ENCODE results near the gene IFT74. TPM values are rescaled to one million over a fixed set of nuclear protein-coding genes. Genes with fewer than 3 reads are reported as not detected.

The IFT74 gene
- total RNA-seq, 1 experiment from 2014 or later: 6.0 TPM

DNA sequence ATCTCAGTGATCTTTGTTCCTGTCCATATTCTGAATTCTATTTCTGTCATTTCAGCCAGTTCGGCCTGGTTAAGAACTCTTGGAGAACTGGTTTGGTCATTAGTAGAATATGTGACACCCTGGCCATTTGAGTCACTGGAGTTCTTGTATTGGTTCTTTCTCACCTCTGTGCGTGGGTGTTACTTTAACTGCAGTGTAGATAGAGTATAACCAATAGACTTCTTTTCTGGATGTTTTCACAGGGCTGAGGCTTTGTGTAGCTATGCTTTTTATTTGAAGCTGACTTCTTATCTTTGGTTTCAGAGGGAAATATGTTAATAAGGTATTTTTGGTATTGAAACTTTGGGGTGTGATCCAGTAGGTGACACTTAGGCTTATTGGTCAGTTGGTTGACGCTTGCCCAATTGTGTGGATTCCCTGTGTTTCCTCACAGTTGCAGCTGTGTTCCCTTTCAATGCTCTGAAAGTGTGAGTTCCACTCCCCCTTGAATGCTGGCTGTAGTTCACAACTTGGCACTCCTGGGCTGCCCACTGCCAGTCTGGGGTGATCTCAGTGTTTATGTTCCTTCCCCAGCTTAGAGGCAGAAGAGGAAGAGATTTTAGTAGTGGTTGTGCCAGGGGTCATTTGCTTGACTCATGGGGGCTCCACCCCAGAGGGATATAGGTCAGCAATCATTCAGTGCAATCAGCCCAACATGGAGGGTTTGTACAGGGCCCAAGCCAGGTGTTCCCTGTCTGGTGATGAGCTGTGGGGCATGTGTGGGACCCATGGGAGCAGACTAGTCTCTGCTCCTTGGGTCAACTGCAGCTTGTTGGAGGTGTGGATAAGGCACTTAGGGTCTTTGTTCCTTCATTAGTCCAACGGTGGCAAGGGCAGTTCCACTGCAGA lies 117.9 kb downstream of the IFT74 start:
- in situ Hi-C loops (cut with HindIII; ENCODE audit: low pct_unique_long_range_greater_than_20kb, low sequenced_read_pairs) (no loop called here), intact Hi-C loops (cut with micrococcal nuclease; ENCODE audit: unreplicated experiment) (no loop called here)
- Histone ChIP-seq H3K4me1 (ENCODE audit: control insufficient read depth, insufficient read depth, low read length) (no peaks in the 10 kb centered on the region), H3K36me3 (ENCODE audit: control insufficient read depth, insufficient read depth, low read length) (no peaks in the 10 kb centered on the region), H3K27me3 (ENCODE audit: control insufficient read depth, insufficient read depth, low read length) (no peaks in the 10 kb centered on the region), H3K27ac (ENCODE audit: low read length) (no peak overlapping the region), H3K4me3 (ENCODE audit: low read depth in 2 of 2, low read length in 2 of 2) (no peak overlapping the region), H3K9me3 (ENCODE audit: control insufficient read depth, insufficient read depth, low read depth, low read length) (no peaks in the 10 kb centered on the region)
- ATAC-seq (no peak), DNase-seq (ENCODE audit: low read depth, low spot score) (no peak)
- ChIA-PET POLR2A (no interaction called here), CTCF (no interaction called here)
- TF ChIP-seq POLR2AphosphoS5 (IDR thresholded peaks at IDR 0.05; ENCODE audit: low read depth, low read length): no peak
- TF ChIP-seq, protein P1, sequence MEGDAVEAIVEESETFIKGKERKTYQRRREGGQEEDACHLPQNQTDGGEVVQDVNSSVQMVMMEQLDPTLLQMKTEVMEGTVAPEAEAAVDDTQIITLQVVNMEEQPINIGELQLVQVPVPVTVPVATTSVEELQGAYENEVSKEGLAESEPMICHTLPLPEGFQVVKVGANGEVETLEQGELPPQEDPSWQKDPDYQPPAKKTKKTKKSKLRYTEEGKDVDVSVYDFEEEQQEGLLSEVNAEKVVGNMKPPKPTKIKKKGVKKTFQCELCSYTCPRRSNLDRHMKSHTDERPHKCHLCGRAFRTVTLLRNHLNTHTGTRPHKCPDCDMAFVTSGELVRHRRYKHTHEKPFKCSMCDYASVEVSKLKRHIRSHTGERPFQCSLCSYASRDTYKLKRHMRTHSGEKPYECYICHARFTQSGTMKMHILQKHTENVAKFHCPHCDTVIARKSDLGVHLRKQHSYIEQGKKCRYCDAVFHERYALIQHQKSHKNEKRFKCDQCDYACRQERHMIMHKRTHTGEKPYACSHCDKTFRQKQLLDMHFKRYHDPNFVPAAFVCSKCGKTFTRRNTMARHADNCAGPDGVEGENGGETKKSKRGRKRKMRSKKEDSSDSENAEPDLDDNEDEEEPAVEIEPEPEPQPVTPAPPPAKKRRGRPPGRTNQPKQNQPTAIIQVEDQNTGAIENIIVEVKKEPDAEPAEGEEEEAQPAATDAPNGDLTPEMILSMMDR (IDR thresholded peaks at IDR 0.05): no peak
- TF ChIP-seq TCF7L2 (IDR thresholded peaks at IDR 0.05; ENCODE audit: low read depth, low read length): no peak
- no peak for TF ChIP-seq REST (IDR thresholded peaks at IDR 0.05; ENCODE audit: insufficient read depth in 1 of 2, low read depth in 2 of 2, low read length in 1 of 2)
- TF ChIP-seq SIN3A (IDR thresholded peaks at IDR 0.05; ENCODE audit: borderline replicate concordance, insufficient read depth, low read depth, low read length): no peak
- BruUV-seq (replicated peaks): no TSS peak

DNA sequence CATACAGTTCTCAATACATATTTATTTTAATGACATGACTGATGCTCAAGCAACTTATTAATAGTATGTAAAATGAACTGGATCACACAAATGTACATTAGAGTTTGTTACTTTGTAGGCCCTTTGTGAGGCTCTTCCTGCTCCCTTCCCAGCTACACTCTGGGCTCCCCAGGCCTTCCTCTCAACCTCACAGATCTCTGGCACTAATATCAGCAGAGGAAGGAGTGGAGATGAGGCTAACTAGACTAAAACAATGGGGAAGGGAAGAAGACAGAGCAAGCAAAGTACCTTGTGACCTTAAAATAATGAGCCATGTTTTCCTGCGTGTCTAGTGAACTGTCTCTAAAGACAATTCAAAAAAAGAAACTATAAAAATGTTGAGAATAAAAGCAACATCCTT lies 122.5 kb downstream of the IFT74 start:
- ChIA-PET CTCF (no interaction called here), POLR2A (no interaction called here)
- no peaks in the 10 kb centered on the region for H3K4me1 ChIP-seq (ENCODE audit: control insufficient read depth, insufficient read depth, low read length)
- H3K27ac ChIP-seq (ENCODE audit: low read length): no peak overlapping the region
- ATAC-seq (no peak), DNase-seq (ENCODE audit: low read depth, low spot score) (no peak)
- no peak overlapping the region for H3K4me3 ChIP-seq (ENCODE audit: low read depth in 2 of 2, low read length in 2 of 2)
- BruUV-seq (replicated peaks): no TSS peak
- no peaks in the 10 kb centered on the region for H3K27me3 ChIP-seq (ENCODE audit: control insufficient read depth, insufficient read depth, low read length)
- no peaks in the 10 kb centered on the region for H3K36me3 ChIP-seq (ENCODE audit: control insufficient read depth, insufficient read depth, low read length)
- in situ Hi-C loops (cut with HindIII; ENCODE audit: low pct_unique_long_range_greater_than_20kb, low sequenced_read_pairs): no loop called here
- H3K9me3 ChIP-seq (ENCODE audit: control insufficient read depth, insufficient read depth, low read depth, low read length): no peaks in the 10 kb centered on the region
- intact Hi-C loops (cut with micrococcal nuclease; ENCODE audit: unreplicated experiment): no loop called here
- TF ChIP-seq REST (IDR thresholded peaks at IDR 0.05; ENCODE audit: insufficient read depth in 1 of 2, low read depth in 2 of 2, low read length in 1 of 2): no peak
- TF ChIP-seq, protein P1 (IDR thresholded peaks at IDR 0.05): no peak
- no peak for TF ChIP-seq SIN3A (IDR thresholded peaks at IDR 0.05; ENCODE audit: borderline replicate concordance, insufficient read depth, low read depth, low read length)
- TF ChIP-seq POLR2AphosphoS5 (IDR thresholded peaks at IDR 0.05; ENCODE audit: low read depth, low read length): no peak
- no peak for TF ChIP-seq TCF7L2 (IDR thresholded peaks at IDR 0.05; ENCODE audit: low read depth, low read length)
